H9 (cell line): ENCODE results near the gene ALDOA. TPM values are rescaled to one million over a fixed set of nuclear protein-coding genes. Genes with fewer than 3 reads are reported as not detected.

Experiments
- DNase-seq: peaks from one replicate; pipeline ENCODE4 v3.0.0-alpha.2; 2017
- H2AFZ ChIP-seq: one replicate; pipeline ENCODE4 v1.6.1; 2013; ENCODE audit warnings: mild to moderate bottlenecking, low read length, control low read depth, moderate library complexity
- H2AK5ac ChIP-seq: 2 replicates; pipeline ENCODE4 v1.6.1; 2013; ENCODE audit warnings: low read length, control low read depth, mixed read lengths; ENCODE audit not compliant: insufficient read length
- H2BK120ac ChIP-seq: one replicate; pipeline ENCODE4 v1.6.1; 2013; ENCODE audit warnings: low read depth, mild to moderate bottlenecking, low read length, control low read depth, inconsistent platforms; ENCODE audit not compliant: poor library complexity, severe bottlenecking
- H2BK12ac ChIP-seq: 2 replicates; pipeline ENCODE4 v1.6.1; 2013; ENCODE audit warnings: low read length, control low read depth, mixed read lengths, low read depth; ENCODE audit not compliant: insufficient read length
- H2BK15ac ChIP-seq: 2 replicates; pipeline ENCODE4 v1.6.1; 2013; ENCODE audit warnings: low read depth, low read length, control low read depth
- H2BK20ac ChIP-seq: one replicate; pipeline ENCODE4 v1.6.1; 2013; ENCODE audit warnings: low read depth, mild to moderate bottlenecking, low read length, control low read depth, inconsistent platforms; ENCODE audit not compliant: poor library complexity, severe bottlenecking
- H2BK5ac ChIP-seq: 2 replicates; pipeline ENCODE4 v1.6.1; 2013; ENCODE audit warnings: low read length, control low read depth, mixed read lengths; ENCODE audit not compliant: insufficient read length
- H3K14ac ChIP-seq: 2 replicates; pipeline ENCODE4 v1.6.1; 2013; ENCODE audit warnings: low read length, control low read depth; ENCODE audit not compliant: insufficient read depth
- H3K18ac ChIP-seq: 2 replicates; pipeline ENCODE4 v1.6.1; 2013; ENCODE audit warnings: low read depth, mild to moderate bottlenecking, mixed read lengths, low read length, control low read depth; ENCODE audit not compliant: insufficient read length
- H3K23ac ChIP-seq: 2 replicates; pipeline ENCODE4 v1.6.1; 2013; ENCODE audit warnings: low read length, control low read depth, mixed read lengths, low read depth; ENCODE audit not compliant: insufficient read length
- H3K23me2 ChIP-seq: 2 replicates; pipeline ENCODE4 v1.6.1; 2013; ENCODE audit warnings: low read depth, mild to moderate bottlenecking, mixed read lengths, low read length, control low read depth; ENCODE audit not compliant: insufficient read length, poor library complexity, severe bottlenecking
- H3K27ac ChIP-seq: 2 replicates; pipeline ENCODE4 v1.5.1; 2013; ENCODE audit warnings: low read length, control low read depth, mixed read lengths, low read depth; ENCODE audit not compliant: insufficient read length
- H3K27me3 ChIP-seq: 2 replicates; pipeline ENCODE4 v1.6.1; 2013; ENCODE audit warnings: low read length, control low read depth, inconsistent platforms; ENCODE audit not compliant: insufficient read depth
- H3K4ac ChIP-seq: 2 replicates; pipeline ENCODE4 v1.6.1; 2013; ENCODE audit warnings: low read depth, mild to moderate bottlenecking, control low read depth, inconsistent platforms, low read length, moderate library complexity
- H3K4me1 ChIP-seq: 2 replicates; pipeline ENCODE4 v1.6.1; 2013; ENCODE audit warnings: low read length, control low read depth, inconsistent platforms; ENCODE audit not compliant: insufficient read depth
- H3K4me2 ChIP-seq: 2 replicates; pipeline ENCODE4 v1.6.1; 2013; ENCODE audit warnings: low read length, control low read depth, mixed read lengths; ENCODE audit not compliant: insufficient read length, insufficient read depth
- H3K56ac ChIP-seq: 2 replicates; pipeline ENCODE4 v1.6.1; 2013; ENCODE audit warnings: low read depth, mild to moderate bottlenecking, mixed read lengths, low read length, control low read depth; ENCODE audit not compliant: insufficient read length
- H3K79me1 ChIP-seq: 2 replicates; pipeline ENCODE4 v1.6.1; 2013; ENCODE audit warnings: low read depth, mild to moderate bottlenecking, moderate library complexity, low read length, control low read depth, inconsistent platforms; ENCODE audit not compliant: insufficient read depth, poor library complexity, severe bottlenecking
- H3K79me2 ChIP-seq: 2 replicates; pipeline ENCODE4 v1.6.1; 2013; ENCODE audit warnings: low read length, control low read depth, inconsistent platforms; ENCODE audit not compliant: insufficient read depth
- H3K9ac ChIP-seq: 2 replicates; pipeline ENCODE4 v1.6.1; 2013; ENCODE audit warnings: low read length, control low read depth, mixed read lengths; ENCODE audit not compliant: insufficient read length; ENCODE audit errors: extremely low read depth
- H3K9me3 ChIP-seq: one replicate; pipeline ENCODE4 v1.6.1; 2013; ENCODE audit warnings: low read depth, low read length, inconsistent platforms; ENCODE audit not compliant: control insufficient read depth
- H3T11ph ChIP-seq: one replicate; pipeline ENCODE4 v1.6.1; 2013; ENCODE audit warnings: mild to moderate bottlenecking, low read length, control low read depth, inconsistent platforms
- H4K20me1 ChIP-seq: one replicate; pipeline ENCODE4 v1.6.1; 2013; ENCODE audit not compliant: control insufficient read depth, insufficient read length, insufficient read depth
- H4K5ac ChIP-seq: 2 replicates; pipeline ENCODE4 v1.6.1; 2013; ENCODE audit warnings: low read depth, mild to moderate bottlenecking, mixed read lengths, low read length, control low read depth; ENCODE audit not compliant: insufficient read length
- H4K8ac ChIP-seq: replicated peaks from 2 replicates; pipeline ENCODE4 v1.6.1; 2013; ENCODE audit warnings: low read length, control low read depth, mixed read lengths, low read depth; ENCODE audit not compliant: insufficient read length
- H4K91ac ChIP-seq: 2 replicates; pipeline ENCODE4 v1.6.1; 2013; ENCODE audit warnings: low read depth, mild to moderate bottlenecking, moderate library complexity, mixed read lengths, low read length, control low read depth; ENCODE audit not compliant: insufficient read length
- H3K27ac Mint-ChIP-seq, 3 experiments: 2 replicates in 2 of 3; 3 replicates in 1 of 3; pipeline ENCODE4 v1.8.0; 2020 to 2021; ENCODE audit warnings: mixed read lengths in 3 of 3, mild to moderate bottlenecking in 1 of 3, moderate library complexity in 1 of 3
- H3K27me3 Mint-ChIP-seq: 2 replicates; pipeline ENCODE4 v1.8.0; 2021; ENCODE audit warnings: low read depth, mild to moderate bottlenecking, moderate library complexity, mixed read lengths
- H3K36me3 Mint-ChIP-seq, 3 experiments: 2 replicates in 2 of 3; 3 replicates in 1 of 3; pipeline ENCODE4 v1.8.0; 2020 to 2021; ENCODE audit warnings: low read depth in 3 of 3, mixed read lengths in 3 of 3; ENCODE audit not compliant: insufficient read depth in 1 of 3
- H3K4me1 Mint-ChIP-seq, 2 experiments: 2 replicates each; pipeline ENCODE4 v1.8.0; 2020; ENCODE audit warnings: mixed read lengths in 2 of 2
- H3K4me3 Mint-ChIP-seq, 2 experiments: 2 replicates in 1 of 2; 3 replicates in 1 of 2; pipeline ENCODE4 v1.8.0; 2020 to 2021; ENCODE audit warnings: mild to moderate bottlenecking in 2 of 2, mixed read lengths in 2 of 2, moderate library complexity in 1 of 2
- H3K9me3 Mint-ChIP-seq, 2 experiments: 2 replicates in 1 of 2; 3 replicates in 1 of 2; pipeline ENCODE4 v1.8.0; 2020; ENCODE audit warnings: mild to moderate bottlenecking in 2 of 2, mixed read lengths in 2 of 2, moderate library complexity in 1 of 2
- CTCF ChIP-seq: fragments of 200-600 bp; sonication (generic); conservative IDR thresholded peaks from 3 replicates; pipeline ENCODE4 v1.8.0; 2021; ENCODE audit warnings: antibody characterized with exemption, mild to moderate bottlenecking
- WGBS: extraction: QIAGEN DNeasy Blood & Tissue Kit; methylation state at CpG from one replicate; pipeline ENCODE4 v1.1.7; 2013; ENCODE audit warnings: missing lambda C conversion rate, low lambda C conversion rate, mixed read lengths; ENCODE audit not compliant: insufficient read length; ENCODE audit errors: extremely low coverage; 5-methylcytosine and 5-hydroxymethylcytosine counted together
- total RNA-seq: library from RNA; stranded (reverse); gene quantifications from 2 replicates; pipeline ENCODE4 v1.2.1, GENCODE V29; 2021

The ALDOA gene
- total RNA-seq, 1 experiment from 2014 or later, result 1,356 TPM

DNA sequence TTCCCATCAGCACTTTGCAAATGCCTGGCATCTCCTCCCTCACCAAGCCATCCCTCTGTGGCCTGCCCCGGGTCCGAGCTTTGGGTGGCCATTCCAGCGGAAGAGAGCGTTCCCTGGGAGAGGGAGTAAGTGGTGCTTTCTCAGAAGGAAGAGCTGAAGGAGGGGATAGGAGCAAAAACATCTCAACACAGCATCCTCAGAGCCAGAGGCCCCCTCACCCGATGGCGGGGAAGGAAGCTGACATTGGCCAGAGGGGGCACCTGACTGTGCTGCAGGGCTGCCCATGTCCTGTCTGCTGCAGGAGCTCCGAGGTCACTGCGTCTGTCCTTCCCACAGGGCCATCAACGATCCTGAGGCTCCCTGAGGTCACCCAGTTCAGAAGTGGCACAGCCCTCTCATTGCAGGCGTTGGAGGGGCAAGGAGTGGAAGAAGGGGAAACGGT is 34.1 kb upstream of the ALDOA start:
- Histone ChIP-seq H2AFZ (no peak overlapping the region), H4K20me1 (no peaks in the 10 kb centered on the region)

More for the DNA sequence above, 34.1 kb upstream of the ALDOA start:
- H3K79me1 ChIP-seq, result no peaks in the 10 kb centered on the region
- H3K18ac ChIP-seq, result no peak overlapping the region
- Mint-ChIP-seq H3K36me3 (peaks cover 5 to 15% (median 10%) of the 10 kb centered on the region in 3 experiments; a peak in 5 of 7 replicates), H3K4me1 (peaks cover 27 to 42% of the 10 kb centered on the region in 2 experiments), H3K9me3 (no peaks in the 10 kb centered on the region; a peak in 1 of 5 replicates), H3K4me3 (peak overlapping the region; percentile 73 to 90), H3K27me3 (peaks cover 42% of the 10 kb centered on the region), H3K27ac (no peak overlapping the region)
- H3K27me3 ChIP-seq, result no peaks in the 10 kb centered on the region; the same call in 1 of the 2 replicates
- H4K5ac ChIP-seq, result no peak overlapping the region
- no CpG with 5 or more reads among the region's 11 CpGs for WGBS
- H2BK120ac ChIP-seq, result no peak overlapping the region
- no peak overlapping the region for H2BK5ac ChIP-seq
- TF ChIP-seq CTCF, result no peak
- peaks cover 20% of the 10 kb centered on the region for H3K23me2 ChIP-seq
- H2BK15ac ChIP-seq, result no peak overlapping the region
- H3K79me2 ChIP-seq, result no peaks in the 10 kb centered on the region; the same call in 1 of the 2 replicates
- H3T11ph ChIP-seq, result no peak overlapping the region
- H3K4me1 ChIP-seq, result peaks cover 3% of the 10 kb centered on the region; the same call in 1 of the 2 replicates
- no peak overlapping the region for H3K9ac ChIP-seq
- no peak overlapping the region for H3K56ac ChIP-seq
- H2BK20ac ChIP-seq, result no peak overlapping the region
- H3K4ac ChIP-seq, result no peak overlapping the region
- H3K14ac ChIP-seq, result no peak overlapping the region
- H4K8ac ChIP-seq, result no peak overlapping the region
- no peak overlapping the region for H4K91ac ChIP-seq
- peak; percentile 45 for DNase-seq
- no peak overlapping the region for H2BK12ac ChIP-seq
- no peak overlapping the region for H3K23ac ChIP-seq
- no peak overlapping the region for H3K27ac ChIP-seq
- no peaks in the 10 kb centered on the region for H3K9me3 ChIP-seq
- H2AK5ac ChIP-seq, result no peak overlapping the region
- H3K4me2 ChIP-seq, result peak overlapping the region; percentile 76
